ENCODE measurements around the gene SRCIN1.
"Not testable (repeated sequence)": the region's sequence is repeated elsewhere in the genome, so short reads cannot be mapped to it uniquely, and the experiment has no call there.

The SRCIN1 gene

GRCh38 chr17:38491346-38492066 is 114.2 kb downstream of the SRCIN1 start:
- in situ Hi-C loops (cut with HindIII; ENCODE audit: low sequenced_read_pairs), result not testable (repeated sequence)

DNA sequence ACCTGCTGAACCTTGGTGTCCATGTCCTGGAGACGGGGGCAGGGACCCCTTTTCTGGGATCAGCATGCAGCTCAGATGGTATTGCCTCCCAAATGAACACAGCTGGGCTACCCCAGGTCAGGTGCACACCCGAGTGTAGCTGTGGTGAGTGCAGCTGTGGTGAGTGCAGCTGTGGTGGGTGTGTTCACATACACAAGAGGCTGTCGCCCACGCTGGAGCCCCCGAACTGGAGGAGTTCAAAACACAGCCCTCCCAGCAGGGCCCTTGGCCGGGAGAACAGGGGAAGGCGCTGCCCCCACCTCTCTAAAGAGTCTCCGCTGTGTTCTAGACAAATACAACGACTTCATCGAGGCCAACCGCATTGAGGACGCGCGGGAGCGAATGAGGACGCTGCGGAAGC is 116.0 kb downstream of the SRCIN1 start:
- in situ Hi-C loops (cut with HindIII; ENCODE audit: low sequenced_read_pairs), result not testable (repeated sequence)

DNA sequence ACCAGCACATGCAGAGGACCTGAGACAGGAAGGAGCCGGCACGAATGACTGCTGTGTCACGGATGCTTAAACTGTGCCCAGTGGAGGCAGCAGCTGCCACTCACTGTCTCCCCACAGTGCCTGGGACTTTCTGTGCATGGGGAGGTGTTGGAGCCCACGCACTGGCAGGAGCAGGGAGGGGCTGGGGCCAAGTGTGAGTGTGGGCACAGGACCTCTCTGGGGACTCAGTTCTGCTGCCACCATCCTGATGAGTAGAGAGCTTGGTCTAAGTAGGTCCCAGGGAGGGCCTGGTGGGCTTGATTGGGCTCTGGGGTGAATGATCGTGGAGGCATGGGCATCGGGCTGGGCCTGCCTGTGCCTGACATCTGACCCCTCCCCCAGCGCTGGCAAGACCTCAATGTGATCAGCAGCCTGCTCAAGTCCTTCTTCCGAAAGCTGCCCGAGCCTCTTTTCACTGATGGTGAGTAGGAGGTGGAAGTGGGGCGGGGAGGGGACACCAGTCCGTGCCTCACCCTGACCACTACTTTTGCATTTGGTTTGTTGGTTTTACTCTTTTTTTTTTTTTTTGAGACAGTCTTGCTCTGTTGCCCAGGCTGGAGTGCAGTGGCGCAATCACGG is 120.0 kb downstream of the SRCIN1 start:
- in situ Hi-C loops (cut with HindIII; ENCODE audit: low sequenced_read_pairs), result not testable (repeated sequence)

GRCh38 chr17:38485146-38485468 is 120.6 kb downstream of the SRCIN1 start:
- in situ Hi-C loops (cut with HindIII; ENCODE audit: low sequenced_read_pairs), result no loop called here

- in situ Hi-C loops (cut with HindIII; ENCODE audit: low sequenced_read_pairs), result not testable (repeated sequence)
Observed at GRCh38 chr17:38484242-38485145, 121.3 kb downstream of the SRCIN1 start.

- in situ Hi-C loops (cut with HindIII; ENCODE audit: low sequenced_read_pairs), result not testable (repeated sequence)
Observed at GRCh38 chr17:38482700-38483043, 123.1 kb downstream of the SRCIN1 start.

GRCh38 chr17:38482039-38482699 is 123.6 kb downstream of the SRCIN1 start:
- in situ Hi-C loops (cut with HindIII; ENCODE audit: low sequenced_read_pairs), result not testable (repeated sequence)
